ENCODE data around the gene ANKRD10.

DNA sequence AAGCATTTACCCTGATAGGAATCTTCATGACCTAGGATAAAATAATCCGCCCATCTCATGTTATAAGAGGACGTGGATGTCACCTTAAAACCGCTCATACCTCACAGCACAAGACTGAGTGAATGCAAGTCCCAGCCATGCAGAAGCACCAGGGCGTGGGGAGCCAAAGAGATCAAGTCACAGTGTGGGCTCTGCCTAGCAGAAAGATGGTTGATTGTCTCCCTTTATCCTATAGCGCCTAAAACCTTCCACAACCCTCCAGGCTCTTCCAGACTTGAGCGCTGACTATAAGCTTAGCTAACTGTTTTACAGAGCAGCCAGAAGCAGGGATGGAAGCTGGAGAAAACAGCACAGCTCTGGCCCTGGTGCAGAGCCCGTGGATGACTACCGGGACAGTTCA, 6.8 kb upstream of the ANKRD10 start:
- no peak for TF ChIP-seq CTCF (IDR thresholded peaks at IDR 0.05)
- TF ChIP-seq POLR2A (IDR thresholded peaks at IDR 0.05): no peak

All from Peyer's patch (tissue), 4 donors.